ENCODE measurements around the gene XAGE5. TPM values are rescaled to one million over a fixed set of nuclear protein-coding genes. Genes with fewer than 3 reads are reported as not detected.
A peak's percentile ranks its signal among the peaks of the same experiment; 100 is the strongest.
"Not testable (repeated sequence)": the region's sequence is repeated elsewhere in the genome, so short reads cannot be mapped to it uniquely, and the experiment has no call there.

Gene XAGE5
- total RNA-seq (not detected), polyA plus RNA-seq (not detected)

- DNase-seq: no peak
- Mint-ChIP-seq H3K4me1 (no peaks in the 10 kb centered on the region), H3K27me3 (peaks cover 5 to 27% of the 10 kb centered on the region in 2 donors), H3K36me3 (no peaks in the 10 kb centered on the region), H3K27ac (no peak within 1 kb of the TSS), H3K4me3 (no peak within 1 kb of the TSS), H3K9me3 (no peaks in the 10 kb centered on the region)
- H3K36me3 ChIP-seq (ENCODE audit: insufficient read depth, low read length): no peaks in the 10 kb centered on the region
- no peaks in the 10 kb centered on the region for H3K9me3 ChIP-seq (ENCODE audit: low read length)
- H3K27ac ChIP-seq (ENCODE audit: low read depth, low read length): no peak within 1 kb of the TSS
- CTCF ChIA-PET: no interaction called here
- no peaks in the 10 kb centered on the region for H3K27me3 ChIP-seq (ENCODE audit: insufficient read depth, low read length, poor library complexity, severe bottlenecking)
- H3K4me1 ChIP-seq (ENCODE audit: insufficient read depth, low read length): no peaks in the 10 kb centered on the region
- H3K4me3 ChIP-seq (ENCODE audit: low read length): no peak within 1 kb of the TSS
- POLR2A ChIA-PET: no interaction called here
Measured at GRCh38 chrX:52811065-52811625, at the start of gene XAGE5. Gene XAGE5 (plus strand): TSS chrX:52811287. CDS start chrX:52812567, 1,280 bp downstream.

GRCh38 chrX:52765983-52766382 is 45.1 kb upstream of the XAGE5 start:
- H3K4me3 ChIP-seq (ENCODE audit: low read length); H3K36me3 ChIP-seq (ENCODE audit: insufficient read depth, low read length); H3K9me3 ChIP-seq (ENCODE audit: low read length); CTCF ChIA-PET; H3K9me3 Mint-ChIP-seq; H3K4me3 Mint-ChIP-seq; H3K27ac ChIP-seq (ENCODE audit: low read depth, low read length); H3K4me1 ChIP-seq (ENCODE audit: insufficient read depth, low read length); H3K27ac Mint-ChIP-seq; POLR2A ChIA-PET; H3K27me3 ChIP-seq (ENCODE audit: insufficient read depth, low read length, poor library complexity, severe bottlenecking); H3K36me3 Mint-ChIP-seq; H3K4me1 Mint-ChIP-seq; H3K27me3 Mint-ChIP-seq; DNase-seq: not testable (repeated sequence)

- H3K27me3 Mint-ChIP-seq; POLR2A ChIA-PET; H3K4me1 ChIP-seq (ENCODE audit: insufficient read depth, low read length); H3K36me3 ChIP-seq (ENCODE audit: insufficient read depth, low read length); H3K27ac ChIP-seq (ENCODE audit: low read depth, low read length); H3K4me1 Mint-ChIP-seq; H3K9me3 ChIP-seq (ENCODE audit: low read length); DNase-seq; H3K4me3 ChIP-seq (ENCODE audit: low read length); CTCF ChIA-PET; H3K36me3 Mint-ChIP-seq; H3K27me3 ChIP-seq (ENCODE audit: insufficient read depth, low read length, poor library complexity, severe bottlenecking); H3K27ac Mint-ChIP-seq; H3K4me3 Mint-ChIP-seq; H3K9me3 Mint-ChIP-seq: not testable (repeated sequence)
Measured at GRCh38 chrX:52773504-52773903, 37.6 kb upstream of the XAGE5 start.

- H3K4me1 ChIP-seq (ENCODE audit: insufficient read depth, low read length); CTCF ChIA-PET; H3K27me3 Mint-ChIP-seq; H3K27me3 ChIP-seq (ENCODE audit: insufficient read depth, low read length, poor library complexity, severe bottlenecking); H3K9me3 ChIP-seq (ENCODE audit: low read length); DNase-seq; POLR2A ChIA-PET; H3K27ac ChIP-seq (ENCODE audit: low read depth, low read length); H3K9me3 Mint-ChIP-seq; H3K36me3 Mint-ChIP-seq; H3K36me3 ChIP-seq (ENCODE audit: insufficient read depth, low read length); H3K27ac Mint-ChIP-seq; H3K4me1 Mint-ChIP-seq; H3K4me3 ChIP-seq (ENCODE audit: low read length); H3K4me3 Mint-ChIP-seq: not testable (repeated sequence)
Measured at GRCh38 chrX:52797327-52797726, 13.8 kb upstream of the XAGE5 start, which contains the start of gene SPANXN5. Gene SPANXN5 (minus strand): TSS chrX:52797427. CDS start chrX:52797348, 79 bp downstream.

GRCh38 chrX:52804876-52805275 is 6.2 kb upstream of the XAGE5 start:
- H3K27ac Mint-ChIP-seq; H3K27me3 ChIP-seq (ENCODE audit: insufficient read depth, low read length, poor library complexity, severe bottlenecking); H3K9me3 Mint-ChIP-seq; H3K27ac ChIP-seq (ENCODE audit: low read depth, low read length); H3K4me1 Mint-ChIP-seq; H3K9me3 ChIP-seq (ENCODE audit: low read length); H3K4me3 ChIP-seq (ENCODE audit: low read length); POLR2A ChIA-PET; H3K4me3 Mint-ChIP-seq; H3K36me3 ChIP-seq (ENCODE audit: insufficient read depth, low read length); H3K36me3 Mint-ChIP-seq; DNase-seq; CTCF ChIA-PET; H3K4me1 ChIP-seq (ENCODE audit: insufficient read depth, low read length): not testable (repeated sequence)
- H3K27me3 Mint-ChIP-seq: peaks cover 11 to 13% of the 10 kb centered on the region in 2 donors

DNA sequence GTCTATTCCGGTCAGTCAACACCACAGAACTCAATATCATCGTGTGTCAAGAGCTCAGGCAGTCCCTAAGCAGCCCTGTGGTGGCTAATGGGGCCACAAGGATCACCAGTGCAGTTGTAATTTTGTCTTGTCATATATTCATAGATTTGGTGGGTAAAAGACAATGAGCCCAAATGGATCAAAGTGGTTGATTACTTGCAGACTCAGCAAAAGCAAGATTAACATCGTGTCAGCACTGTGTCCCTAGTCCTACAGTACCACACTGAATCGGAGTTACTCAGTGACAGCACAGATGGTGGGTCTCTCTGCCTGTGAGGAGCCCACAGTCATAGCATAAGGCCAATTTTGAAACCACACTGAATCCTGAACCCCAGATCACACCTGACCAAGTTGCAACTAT is 8.7 kb downstream of the XAGE5 start:
- Histone ChIP-seq H3K36me3 (ENCODE audit: insufficient read depth, low read length) (no peaks in the 10 kb centered on the region), H3K9me3 (ENCODE audit: low read length) (no peaks in the 10 kb centered on the region), H3K27me3 (ENCODE audit: insufficient read depth, low read length, poor library complexity, severe bottlenecking) (no peaks in the 10 kb centered on the region), H3K4me3 (ENCODE audit: low read length) (no peak overlapping the region), H3K27ac (ENCODE audit: low read depth, low read length) (no peak overlapping the region), H3K4me1 (ENCODE audit: insufficient read depth, low read length) (no peaks in the 10 kb centered on the region)
- DNase-seq: no peak
- H3K9me3 Mint-ChIP-seq: no peaks in the 10 kb centered on the region
- ChIA-PET POLR2A (no interaction called here), CTCF (no interaction called here)
- no peak overlapping the region for H3K27ac Mint-ChIP-seq
- peaks cover 8 to 9% of the 10 kb centered on the region in 2 donors for H3K27me3 Mint-ChIP-seq
- H3K4me3 Mint-ChIP-seq: no peak overlapping the region
- H3K36me3 Mint-ChIP-seq: no peaks in the 10 kb centered on the region
- H3K4me1 Mint-ChIP-seq: no peaks in the 10 kb centered on the region

DNA sequence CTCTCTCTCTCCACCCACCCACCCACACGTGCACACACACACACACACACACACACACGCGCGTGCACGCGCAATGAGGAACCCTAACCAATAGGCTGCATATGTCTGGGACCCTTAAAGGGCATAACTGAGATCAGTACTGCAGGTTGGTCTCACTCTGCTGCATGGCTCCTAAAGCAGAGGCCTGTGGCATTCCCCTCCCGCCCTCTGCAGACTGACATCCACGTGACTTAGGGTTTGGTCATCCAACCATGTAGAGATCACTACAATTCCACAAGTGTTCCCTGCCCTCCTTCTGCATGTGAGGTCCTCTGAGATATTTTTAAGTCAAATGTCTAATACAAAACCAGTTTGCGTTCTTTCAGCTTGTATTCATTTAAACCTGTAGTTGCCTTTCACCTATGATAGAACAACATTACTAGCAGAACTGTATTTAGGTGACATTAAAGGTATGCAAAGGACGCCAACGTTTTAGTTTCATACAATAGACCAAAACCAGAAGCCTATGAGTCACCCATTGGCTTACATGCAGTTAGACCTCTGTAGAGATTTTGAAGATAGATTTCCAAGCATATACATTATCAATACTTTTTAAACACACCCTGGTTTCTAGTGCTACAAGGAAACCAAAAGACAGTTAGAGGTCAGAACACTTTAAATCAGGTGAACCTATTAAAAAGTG is 10.1 kb downstream of the XAGE5 start:
- Mint-ChIP-seq H3K4me1 (no peaks in the 10 kb centered on the region), H3K9me3 (no peaks in the 10 kb centered on the region), H3K27ac (peak overlapping the region in 1 of 8 donors; percentile 5), H3K27me3 (peaks cover 4 to 9% of the 10 kb centered on the region in 2 donors), H3K4me3 (no peak overlapping the region), H3K36me3 (no peaks in the 10 kb centered on the region)
- Histone ChIP-seq H3K4me3 (ENCODE audit: low read length) (no peak overlapping the region), H3K9me3 (ENCODE audit: low read length) (no peaks in the 10 kb centered on the region), H3K36me3 (ENCODE audit: insufficient read depth, low read length) (no peaks in the 10 kb centered on the region), H3K27ac (ENCODE audit: low read depth, low read length) (no peak overlapping the region), H3K4me1 (ENCODE audit: insufficient read depth, low read length) (no peaks in the 10 kb centered on the region), H3K27me3 (ENCODE audit: insufficient read depth, low read length, poor library complexity, severe bottlenecking) (no peaks in the 10 kb centered on the region)
- no peak for DNase-seq
- POLR2A ChIA-PET: no interaction called here
- CTCF ChIA-PET: no interaction called here

DNA sequence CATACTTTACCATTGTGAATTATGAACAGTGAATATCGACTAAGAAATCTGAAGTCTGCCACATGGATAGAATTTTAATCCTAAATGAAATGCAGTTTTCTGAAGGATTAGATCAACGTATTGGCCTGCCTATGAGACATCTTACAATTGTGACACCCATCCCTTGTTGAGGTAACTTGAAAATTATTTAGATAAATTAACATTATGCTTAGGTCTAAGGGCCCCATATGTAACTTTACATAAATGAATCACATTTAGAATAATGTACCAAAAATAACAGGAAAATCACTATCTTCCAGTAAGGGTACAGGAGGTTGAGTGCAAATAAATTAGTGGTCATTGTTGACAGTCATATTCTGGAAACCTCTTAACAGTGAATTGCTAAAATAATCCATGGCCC is 13.5 kb downstream of the XAGE5 start:
- no peaks in the 10 kb centered on the region for H3K36me3 ChIP-seq (ENCODE audit: insufficient read depth, low read length)
- H3K4me3 Mint-ChIP-seq: no peak overlapping the region
- no peak overlapping the region for H3K27ac ChIP-seq (ENCODE audit: low read depth, low read length)
- no peaks in the 10 kb centered on the region for H3K27me3 ChIP-seq (ENCODE audit: insufficient read depth, low read length, poor library complexity, severe bottlenecking)
- no peak overlapping the region for H3K27ac Mint-ChIP-seq
- ChIA-PET POLR2A (no interaction called here), CTCF (no interaction called here)
- no peak overlapping the region for H3K4me3 ChIP-seq (ENCODE audit: low read length)
- H3K9me3 Mint-ChIP-seq: no peaks in the 10 kb centered on the region
- H3K9me3 ChIP-seq (ENCODE audit: low read length): no peaks in the 10 kb centered on the region
- no peaks in the 10 kb centered on the region for H3K36me3 Mint-ChIP-seq
- H3K27me3 Mint-ChIP-seq: peaks cover 5 to 8% of the 10 kb centered on the region in 2 donors
- H3K4me1 ChIP-seq (ENCODE audit: insufficient read depth, low read length): no peaks in the 10 kb centered on the region
- H3K4me1 Mint-ChIP-seq: no peaks in the 10 kb centered on the region
- DNase-seq: no peak

Measured in CD8-positive, alpha-beta memory T cell (primary cell).